Progenitor cell of endocrine pancreas (in vitro differentiated cells): Measurements from ENCODE around the gene NEUROG3. TPM values are rescaled to one million over a fixed set of nuclear protein-coding genes. Genes with fewer than 3 reads are reported as not detected.
A peak's percentile ranks its signal among the peaks of the same experiment; 100 is the strongest.

Experiments
- DNase-seq: peaks from one replicate; pipeline ENCODE4 v3.0.0; 2021; ENCODE audit warnings: low spot score; ENCODE audit not compliant: unreplicated experiment
- H3K27ac Mint-ChIP-seq: 2 replicates; pipeline ENCODE4 v1.8.0; 2021; ENCODE audit warnings: mild to moderate bottlenecking, moderate library complexity, mixed read lengths
- H3K27me3 Mint-ChIP-seq: 2 replicates; pipeline ENCODE4 v1.8.0; 2021; ENCODE audit warnings: mixed read lengths
- H3K36me3 Mint-ChIP-seq: 2 replicates; pipeline ENCODE4 v1.8.0; 2022; ENCODE audit warnings: mixed read lengths; ENCODE audit not compliant: insufficient read depth
- H3K4me1 Mint-ChIP-seq: 2 replicates; pipeline ENCODE4 v1.8.0; 2021; ENCODE audit warnings: low read depth, mixed read lengths
- H3K4me3 Mint-ChIP-seq: 2 replicates; pipeline ENCODE4 v1.8.0; 2021; ENCODE audit warnings: low read depth, mild to moderate bottlenecking, moderate library complexity, mixed read lengths
- H3K9me3 Mint-ChIP-seq: 2 replicates; pipeline ENCODE4 v1.8.0; 2021; ENCODE audit warnings: low read depth, mixed read lengths
- total RNA-seq: library from RNA; stranded (reverse); gene quantifications from 2 replicates; pipeline ENCODE4 v1.2.1, GENCODE V29; 2021
- TF ChIP-seq, protein P1 (sequence below): fragments of 200-600 bp; sonication (generic); IDR thresholded peaks from one replicate; pipeline ENCODE4 v1.5.0; 2021; ENCODE audit warnings: antibody characterized with exemption, mild to moderate bottlenecking; ENCODE audit not compliant: unreplicated experiment

The NEUROG3 gene
- total RNA-seq, 1 donor from 2014 or later = 7.3 TPM

- H3K36me3 Mint-ChIP-seq = no peaks in the 10 kb centered on the region
These were observed 815 bp downstream of the NEUROG3 start for GRCh38 chr10:69572159-69573055.

GRCh38 chr10:69571618-69572158, 1.5 kb downstream of the NEUROG3 start:
- peaks cover 23% of the 10 kb centered on the region for H3K4me1 Mint-ChIP-seq
- H3K27ac Mint-ChIP-seq = no peak overlapping the region
- peak overlapping the region; percentile 59 for H3K4me3 Mint-ChIP-seq
- TF ChIP-seq, protein P1, sequence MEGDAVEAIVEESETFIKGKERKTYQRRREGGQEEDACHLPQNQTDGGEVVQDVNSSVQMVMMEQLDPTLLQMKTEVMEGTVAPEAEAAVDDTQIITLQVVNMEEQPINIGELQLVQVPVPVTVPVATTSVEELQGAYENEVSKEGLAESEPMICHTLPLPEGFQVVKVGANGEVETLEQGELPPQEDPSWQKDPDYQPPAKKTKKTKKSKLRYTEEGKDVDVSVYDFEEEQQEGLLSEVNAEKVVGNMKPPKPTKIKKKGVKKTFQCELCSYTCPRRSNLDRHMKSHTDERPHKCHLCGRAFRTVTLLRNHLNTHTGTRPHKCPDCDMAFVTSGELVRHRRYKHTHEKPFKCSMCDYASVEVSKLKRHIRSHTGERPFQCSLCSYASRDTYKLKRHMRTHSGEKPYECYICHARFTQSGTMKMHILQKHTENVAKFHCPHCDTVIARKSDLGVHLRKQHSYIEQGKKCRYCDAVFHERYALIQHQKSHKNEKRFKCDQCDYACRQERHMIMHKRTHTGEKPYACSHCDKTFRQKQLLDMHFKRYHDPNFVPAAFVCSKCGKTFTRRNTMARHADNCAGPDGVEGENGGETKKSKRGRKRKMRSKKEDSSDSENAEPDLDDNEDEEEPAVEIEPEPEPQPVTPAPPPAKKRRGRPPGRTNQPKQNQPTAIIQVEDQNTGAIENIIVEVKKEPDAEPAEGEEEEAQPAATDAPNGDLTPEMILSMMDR = no peak
- H3K36me3 Mint-ChIP-seq = no peaks in the 10 kb centered on the region
- no peaks in the 10 kb centered on the region for H3K9me3 Mint-ChIP-seq
- peaks cover 94% of the 10 kb centered on the region for H3K27me3 Mint-ChIP-seq
- DNase-seq = no peak

More at GRCh38 chr10:69572159-69573055, 815 bp downstream of the NEUROG3 start:
- peaks cover 23% of the 10 kb centered on the region for H3K4me1 Mint-ChIP-seq
- H3K27ac Mint-ChIP-seq = no peak overlapping the region
- H3K27me3 Mint-ChIP-seq = peaks cover 94% of the 10 kb centered on the region
- TF ChIP-seq, protein P1 = no peak
- DNase-seq = no peak
- peak overlapping the region; percentile 54 for H3K4me3 Mint-ChIP-seq
- H3K9me3 Mint-ChIP-seq = no peaks in the 10 kb centered on the region

- peak overlapping the region; percentile 53 for H3K4me3 Mint-ChIP-seq
- peaks cover 94% of the 10 kb centered on the region for H3K27me3 Mint-ChIP-seq
- no peaks in the 10 kb centered on the region for H3K9me3 Mint-ChIP-seq
- H3K27ac Mint-ChIP-seq = no peak overlapping the region
- DNase-seq = no peak
- peaks cover 23% of the 10 kb centered on the region for H3K4me1 Mint-ChIP-seq
- TF ChIP-seq, protein P1 = no peak
- H3K36me3 Mint-ChIP-seq = no peaks in the 10 kb centered on the region
These were observed 3.0 kb downstream of the NEUROG3 start for GRCh38 chr10:69570050-69570816.

DNA sequence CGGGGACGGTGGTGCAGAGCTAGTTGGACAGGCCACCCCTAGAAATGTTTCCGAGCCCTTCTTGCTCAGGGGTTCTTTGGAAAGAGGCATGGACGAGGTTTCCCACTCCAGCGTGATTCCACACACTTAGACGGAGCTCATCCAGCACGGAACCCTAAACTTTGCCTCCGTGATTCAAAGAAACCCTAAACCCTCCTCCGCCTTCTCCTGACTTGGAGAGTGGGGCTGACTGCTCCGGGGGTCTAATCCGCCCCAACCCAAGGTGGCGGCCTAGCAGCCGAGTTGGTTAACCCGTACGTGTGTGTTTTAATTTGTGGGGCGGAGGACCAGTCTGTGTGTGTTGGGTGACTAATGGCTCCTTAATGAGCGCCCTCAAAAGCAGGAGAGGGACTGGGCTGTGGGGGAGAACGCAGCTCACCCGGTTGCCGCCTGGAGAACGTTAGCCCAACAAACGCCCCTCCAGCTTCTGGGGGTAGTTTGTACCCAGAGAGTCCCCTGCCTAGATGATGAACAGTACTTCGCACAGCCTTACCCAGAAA, 3.8 kb downstream of the NEUROG3 start:
- Mint-ChIP-seq H3K4me1 (peaks cover 22% of the 10 kb centered on the region), H3K27ac (no peak overlapping the region), H3K4me3 (peak overlapping the region; percentile 53), H3K27me3 (peaks cover 92% of the 10 kb centered on the region), H3K9me3 (no peaks in the 10 kb centered on the region), H3K36me3 (no peaks in the 10 kb centered on the region)
- DNase-seq = no peak
- TF ChIP-seq, protein P1 = no peak
